Colon (tissue), 2 donors: ENCODE results near the gene TMEM179.
"Not testable (repeated sequence)": the region's sequence is repeated elsewhere in the genome, so short reads cannot be mapped to it uniquely, and the experiment has no call there.

Experiments used
- FAIRE-seq: peaks from 2 replicates; lab custom pipeline; 2012; peaks lifted over from hg19 to GRCh38; lab: Jason Lieb, UNC
- donor health status: control.
- donor health status: control.

The TMEM179 gene

GRCh38 chr14:104585966-104586697, 18.4 kb downstream of the TMEM179 start:
- no peak for FAIRE-seq

- no peak for FAIRE-seq
These were observed 20.0 kb downstream of the TMEM179 start for GRCh38 chr14:104584557-104584956.

GRCh38 chr14:104583424-104584306, 20.9 kb downstream of the TMEM179 start:
- no peak for FAIRE-seq

DNA sequence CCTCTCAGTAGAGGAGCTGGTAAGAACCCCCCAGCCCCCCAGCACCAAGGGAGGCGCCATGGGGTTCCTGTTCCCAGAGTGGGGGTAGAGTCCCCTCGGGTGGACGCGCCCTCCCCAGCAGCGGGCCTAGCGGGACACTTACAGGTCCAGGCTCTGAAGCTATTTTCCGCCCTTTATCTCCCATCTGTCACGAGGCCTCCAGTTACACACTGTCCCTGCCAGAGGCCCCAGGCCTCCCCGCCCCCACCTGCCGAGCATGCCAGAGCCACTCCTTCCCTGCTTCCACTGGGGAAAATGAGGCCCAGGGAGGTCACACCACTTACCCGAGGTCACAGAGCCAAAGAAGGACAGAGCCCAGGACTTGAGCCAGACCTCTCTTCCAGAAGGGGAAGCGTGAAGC, 21.9 kb downstream of the TMEM179 start:
- no peak for FAIRE-seq

DNA sequence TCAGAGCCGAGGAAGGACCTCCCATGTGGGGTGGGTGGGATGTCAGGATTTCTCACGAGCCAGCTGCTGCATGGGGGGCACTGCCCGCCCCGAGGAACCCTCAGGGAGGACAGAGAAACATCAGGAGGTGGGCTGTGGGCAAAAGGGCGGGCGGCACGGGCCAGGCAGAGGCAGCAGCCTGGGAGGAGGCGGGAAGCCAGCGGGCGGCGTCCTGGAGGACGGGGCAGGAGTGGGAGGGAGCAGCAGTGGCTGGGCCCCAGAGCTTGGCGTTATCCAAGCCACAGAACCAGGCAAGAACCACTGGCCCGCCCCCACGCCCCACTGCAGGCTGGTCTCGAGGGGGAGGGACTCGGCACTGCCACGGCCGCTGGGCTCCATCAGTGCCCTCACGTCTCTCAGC, 22.6 kb downstream of the TMEM179 start:
- no peak for FAIRE-seq

DNA sequence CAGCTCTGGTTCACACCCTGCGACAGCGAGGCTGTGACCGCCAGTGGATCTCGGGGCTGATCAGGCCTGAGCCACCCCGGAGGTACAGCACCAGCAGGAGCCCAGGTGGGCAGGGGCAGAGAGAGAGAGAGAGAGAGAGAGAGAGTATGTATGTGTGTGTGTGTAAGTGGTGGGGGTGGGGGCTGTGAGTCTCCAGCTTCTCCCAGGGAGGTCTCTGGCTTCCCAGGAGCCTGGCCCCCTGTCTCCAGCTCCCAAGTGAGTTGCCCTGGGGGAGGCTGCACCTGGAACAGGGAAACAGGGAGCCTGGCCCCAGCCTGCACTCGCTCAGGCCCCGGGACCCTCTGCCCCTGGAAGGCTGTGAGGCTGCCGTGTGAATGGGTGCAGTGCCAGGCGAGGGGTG, 23.1 kb downstream of the TMEM179 start:
- FAIRE-seq = no peak

DNA sequence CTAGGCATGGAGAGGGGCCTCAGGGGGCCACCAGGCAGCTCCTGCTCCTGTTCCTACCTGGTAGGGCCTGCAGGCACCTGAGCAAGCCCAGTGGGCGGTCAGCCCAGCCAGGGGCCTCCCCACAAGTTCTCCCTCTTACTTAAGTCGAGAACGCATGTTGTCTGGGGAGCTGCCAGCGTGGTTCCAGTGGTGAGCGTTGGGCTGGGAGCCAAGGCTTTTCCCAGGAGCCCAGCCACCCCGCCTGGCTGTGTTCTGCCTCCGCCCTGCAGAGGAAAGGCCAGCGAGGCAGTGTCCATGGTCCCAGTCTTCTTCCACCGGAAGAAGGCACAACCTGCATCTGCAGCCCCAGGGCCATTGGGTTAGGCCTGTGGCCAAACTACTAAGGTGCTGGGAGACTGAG, 23.6 kb downstream of the TMEM179 start:
- no peak for FAIRE-seq

DNA sequence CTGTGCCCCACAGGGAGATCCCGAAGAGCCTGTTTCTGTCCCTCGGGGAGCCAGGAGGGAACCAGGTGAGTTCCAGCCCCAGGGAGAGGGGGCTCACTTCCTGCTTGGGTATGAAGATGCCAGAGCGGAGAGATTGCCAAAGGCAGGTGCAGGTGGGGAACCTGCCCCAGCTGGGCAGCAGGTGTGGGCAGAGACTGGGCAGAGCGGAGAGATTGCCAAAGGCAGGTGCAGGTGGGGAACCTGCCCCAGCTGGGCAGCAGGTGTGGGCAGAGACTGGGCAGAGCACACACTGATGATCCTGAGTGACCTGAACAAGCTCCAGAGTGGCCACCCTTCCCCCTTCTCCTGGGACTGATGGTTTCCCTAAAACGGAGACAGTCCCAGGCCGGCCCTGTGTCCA, 24.6 kb downstream of the TMEM179 start:
- FAIRE-seq = not testable (repeated sequence)

DNA sequence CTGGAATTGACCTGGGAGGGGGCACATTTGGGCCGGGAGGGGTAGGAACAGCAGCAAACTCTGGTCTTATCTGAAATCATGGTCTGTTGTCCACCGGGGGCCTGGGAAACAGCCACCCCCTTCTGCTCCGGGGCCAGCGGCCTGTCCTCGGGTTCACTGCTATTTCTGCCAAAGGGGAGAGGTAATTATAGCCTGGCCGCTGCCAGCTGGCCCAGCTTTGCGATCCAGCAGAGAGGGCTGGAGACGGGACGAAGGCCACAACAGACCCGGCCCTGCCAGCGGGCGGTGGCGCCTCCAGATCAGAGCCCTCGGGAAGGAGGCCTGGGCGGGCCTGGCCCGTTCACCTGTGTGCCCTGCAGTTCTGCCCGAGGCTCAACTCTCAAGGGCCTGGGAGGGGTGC, 25.1 kb downstream of the TMEM179 start, which contains the start of gene C14orf180:
C14orf180 (plus strand) TSS at position 258 of the 400 bp plus-strand sequence. CDS start 6,667 bp downstream, outside the sequence.
- no peak for FAIRE-seq

DNA sequence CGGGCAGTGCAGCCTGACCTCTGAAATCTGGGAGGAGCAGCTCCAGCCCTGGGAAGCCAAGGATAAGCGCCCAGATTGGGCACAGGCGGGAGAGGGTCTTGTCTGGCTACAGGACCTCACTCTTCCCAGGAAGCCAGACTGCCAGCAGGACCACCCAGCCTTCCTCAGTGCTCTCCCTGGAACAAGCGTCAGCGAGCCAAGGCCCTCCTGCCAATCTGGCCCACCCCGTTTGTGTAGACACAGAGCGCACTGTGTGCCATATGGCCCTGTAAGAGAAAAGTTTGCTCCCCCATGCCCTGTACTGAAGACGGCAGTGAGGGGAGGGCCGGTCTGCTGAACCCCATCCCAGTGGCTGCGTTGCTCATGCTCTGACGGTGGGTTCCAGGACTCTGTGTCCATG, 26.3 kb downstream of the TMEM179 start:
- FAIRE-seq = no peak

DNA sequence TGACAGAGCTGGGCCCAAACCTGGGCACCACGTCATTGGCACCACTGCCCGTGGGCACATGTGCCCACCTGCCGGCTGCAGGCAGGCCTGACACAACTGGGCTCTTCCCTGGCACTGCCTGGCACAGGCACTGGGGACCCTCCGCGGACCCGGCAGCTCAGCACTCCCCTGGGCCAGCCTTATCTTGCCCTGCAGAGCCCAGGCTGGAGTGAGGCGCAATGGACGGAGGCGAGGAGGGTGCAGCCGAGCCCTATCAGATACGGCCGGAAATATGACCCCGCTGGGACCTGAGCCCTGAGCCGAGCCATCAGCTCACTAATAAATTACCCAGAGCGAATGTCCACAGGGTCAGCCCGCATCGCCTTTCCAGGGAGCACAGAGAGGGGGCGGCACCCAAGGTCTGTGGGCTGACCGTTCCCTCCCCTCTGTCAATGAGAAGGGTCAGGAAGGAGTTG, 26.7 kb downstream of the TMEM179 start:
- no peak for FAIRE-seq

GRCh38 chr14:104577426-104577825, 27.1 kb downstream of the TMEM179 start:
- no peak for FAIRE-seq

DNA sequence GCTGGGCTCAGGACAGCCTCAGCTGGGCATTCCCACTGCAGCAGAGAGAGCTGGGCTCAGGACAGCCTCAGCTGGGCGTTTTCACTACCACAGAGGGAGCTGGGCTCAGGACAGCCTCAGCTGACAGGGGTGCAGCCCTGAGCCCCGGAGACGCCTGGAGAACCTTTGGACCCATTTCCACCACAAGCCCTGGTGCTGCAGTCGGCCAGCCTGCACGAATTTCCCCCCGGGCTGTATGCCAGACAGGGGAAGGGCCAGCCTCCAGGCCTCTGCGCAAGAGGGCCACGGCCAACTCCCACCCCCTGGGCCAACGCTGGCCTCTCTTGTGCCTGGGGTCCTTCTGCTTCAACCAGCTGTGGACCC, 27.6 kb downstream of the TMEM179 start:
- FAIRE-seq = no peak

GRCh38 chr14:104576232-104576969, 28.2 kb downstream of the TMEM179 start:
- no peak for FAIRE-seq

GRCh38 chr14:104574978-104575583, 29.5 kb downstream of the TMEM179 start:
- FAIRE-seq = no peak

DNA sequence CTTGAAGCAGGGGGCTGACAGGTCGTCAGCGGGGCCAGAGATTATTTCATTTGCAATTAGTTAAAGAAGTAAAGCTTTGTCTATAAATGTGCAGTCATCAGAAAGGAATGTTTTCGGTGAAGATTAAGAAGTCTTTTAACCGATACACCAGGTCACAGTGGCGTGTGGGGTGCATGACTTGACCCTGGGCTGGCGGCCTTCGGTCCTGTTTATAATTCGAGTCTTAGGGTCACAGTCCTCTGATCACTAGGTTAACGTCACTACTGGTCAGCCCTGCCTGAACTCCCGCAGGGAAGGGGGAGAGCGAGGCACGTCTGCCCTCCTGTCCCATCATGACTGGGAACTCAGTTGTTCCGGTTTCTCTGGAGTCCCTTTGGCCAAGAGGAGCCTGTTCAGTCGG, 30.0 kb downstream of the TMEM179 start:
- FAIRE-seq = no peak

GRCh38 chr14:104573930-104574329, 30.6 kb downstream of the TMEM179 start:
- no peak for FAIRE-seq

GRCh38 chr14:104572668-104573067, 31.9 kb downstream of the TMEM179 start:
- FAIRE-seq = no peak

GRCh38 chr14:104572024-104572626, 32.4 kb downstream of the TMEM179 start:
- FAIRE-seq = no peak

GRCh38 chr14:104571246-104571645, 33.3 kb downstream of the TMEM179 start:
- FAIRE-seq = no peak

DNA sequence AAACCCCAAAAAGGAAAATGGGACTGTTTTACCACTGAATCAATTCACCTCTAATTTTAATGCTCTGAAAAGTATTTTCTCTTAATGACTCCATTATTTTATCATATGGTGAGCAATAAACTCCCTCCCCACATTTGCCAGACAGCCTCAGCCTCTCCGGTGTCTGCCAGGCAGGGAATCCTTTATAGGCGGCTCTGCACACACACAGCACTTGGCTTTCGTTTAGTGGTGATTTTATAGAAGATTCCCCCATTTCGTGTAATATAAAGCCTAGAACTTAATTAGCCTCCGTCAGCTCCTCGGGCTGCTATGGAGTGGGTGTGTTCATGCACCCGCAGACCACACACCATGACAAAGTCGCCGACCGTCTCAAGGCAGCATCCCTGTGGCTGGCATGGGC, 35.1 kb downstream of the TMEM179 start:
- no peak for FAIRE-seq

DNA sequence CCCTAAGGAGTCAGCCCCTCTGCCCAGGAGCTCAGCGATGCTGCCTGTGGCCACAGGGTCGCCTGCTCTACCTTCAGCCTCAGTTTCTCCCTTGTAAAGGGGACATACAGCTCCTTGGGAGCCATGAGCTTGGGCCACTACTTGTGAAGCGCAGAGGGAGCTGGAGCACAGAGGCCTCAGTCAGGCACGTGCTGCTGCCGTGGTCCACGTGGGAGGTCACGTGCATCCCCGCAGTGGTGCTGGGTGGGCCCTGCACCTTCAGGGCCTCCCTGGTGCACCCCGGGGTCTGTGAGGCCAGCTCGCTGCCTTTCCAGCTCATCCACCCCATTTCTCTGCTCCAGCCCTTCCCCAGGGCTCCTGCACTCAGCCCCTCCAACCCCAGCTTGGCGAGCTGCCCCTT, 36.0 kb downstream of the TMEM179 start:
- no peak for FAIRE-seq
